GOT3 (cell line): Measurements from ENCODE around the gene ZNF829.

Source experiments
- DNase-seq: peaks from one replicate; lab custom pipeline; 2025; ENCODE audit warnings: mixed read lengths; lab: John Stamatoyannopoulos, UW

The ZNF829 gene

GRCh38 chr19:36915992-36916830, at the start of gene ZNF829, which contains the start of gene ZNF568:
ZNF829 (minus strand) TSS chr19:36916291; CDS start chr19:36915167, 1,124 bp downstream.
ZNF568 (plus strand) TSS chr19:36916332; CDS start chr19:36922771, 6,439 bp downstream.
- DNase-seq = peak; percentile 21

- no peak for DNase-seq
Measured at GRCh38 chr19:36963280-36963679, 47.2 kb upstream of the ZNF829 start.

DNA sequence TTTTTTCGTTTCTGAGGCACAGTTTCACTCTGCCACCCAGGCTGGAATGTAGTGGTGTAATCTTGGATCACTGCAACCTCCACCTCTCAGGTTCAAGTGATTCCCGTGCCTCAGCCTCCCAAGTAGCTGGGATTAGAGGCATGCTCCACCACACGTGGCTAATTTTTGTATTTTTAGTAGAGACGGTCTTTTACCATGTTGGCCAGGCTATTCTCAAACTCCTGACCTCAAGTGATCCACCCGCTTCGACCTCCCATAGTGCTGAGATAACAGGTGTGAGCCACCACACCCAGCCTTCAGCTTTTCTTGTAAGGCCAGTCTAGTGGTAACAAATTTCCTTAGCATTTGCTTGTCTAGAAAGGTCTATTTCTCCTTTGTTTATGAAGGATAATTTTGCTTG, 46.3 kb upstream of the ZNF829 start:
- no peak for DNase-seq

DNA sequence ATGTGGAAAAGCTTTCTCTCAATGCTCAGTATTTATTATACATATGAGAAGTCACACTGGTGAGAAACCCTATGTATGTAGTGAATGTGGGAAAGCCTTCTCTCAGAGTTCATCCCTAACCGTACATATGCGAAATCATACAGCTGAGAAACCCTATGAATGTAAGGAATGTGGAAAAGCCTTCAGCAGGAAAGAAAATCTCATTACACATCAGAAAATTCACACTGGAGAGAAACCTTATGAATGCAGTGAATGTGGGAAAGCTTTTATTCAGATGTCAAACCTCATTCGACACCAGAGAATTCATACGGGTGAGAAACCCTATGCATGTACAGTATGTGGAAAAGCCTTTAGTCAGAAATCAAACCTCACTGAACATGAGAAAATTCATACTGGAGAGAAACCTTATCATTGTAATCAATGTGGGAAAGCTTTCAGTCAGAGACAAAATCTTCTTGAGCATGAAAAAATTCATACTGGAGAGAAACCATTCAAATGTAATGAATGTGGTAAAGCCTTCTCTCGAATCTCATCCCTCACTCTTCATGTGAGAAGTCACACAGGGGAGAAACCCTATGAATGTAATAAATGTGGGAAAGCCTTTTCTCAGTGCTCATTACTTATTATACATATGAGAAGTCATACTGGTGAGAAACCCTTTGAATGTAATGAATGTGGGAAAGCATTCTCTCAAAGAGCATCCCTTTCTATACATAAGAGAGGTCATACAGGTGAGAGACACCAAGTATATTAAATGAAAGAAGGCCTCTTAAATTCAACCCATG, 34.4 kb upstream of the ZNF829 start:
- DNase-seq = no peak

DNA sequence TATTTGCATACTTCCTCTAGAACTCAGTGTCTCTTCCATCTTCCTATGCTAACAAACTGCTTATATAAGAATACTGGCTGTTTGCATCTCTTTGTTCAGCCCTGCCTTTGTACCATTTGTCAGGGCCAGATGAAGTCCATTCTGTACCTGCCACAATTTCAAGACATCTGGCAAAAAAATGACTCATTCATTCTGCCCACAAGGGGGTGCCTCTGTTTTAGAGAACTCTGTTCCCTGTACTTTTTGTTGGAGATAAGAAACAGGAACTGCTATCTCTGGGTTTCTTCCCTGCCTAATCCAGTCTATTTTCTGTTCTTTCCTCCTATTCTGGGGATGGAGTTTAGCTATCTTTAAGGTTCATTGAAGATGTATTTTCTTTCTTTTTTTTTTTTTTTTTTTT, 23.1 kb upstream of the ZNF829 start:
- no peak for DNase-seq

GRCh38 chr19:36931684-36932083, 15.6 kb upstream of the ZNF829 start:
- no peak for DNase-seq

DNA sequence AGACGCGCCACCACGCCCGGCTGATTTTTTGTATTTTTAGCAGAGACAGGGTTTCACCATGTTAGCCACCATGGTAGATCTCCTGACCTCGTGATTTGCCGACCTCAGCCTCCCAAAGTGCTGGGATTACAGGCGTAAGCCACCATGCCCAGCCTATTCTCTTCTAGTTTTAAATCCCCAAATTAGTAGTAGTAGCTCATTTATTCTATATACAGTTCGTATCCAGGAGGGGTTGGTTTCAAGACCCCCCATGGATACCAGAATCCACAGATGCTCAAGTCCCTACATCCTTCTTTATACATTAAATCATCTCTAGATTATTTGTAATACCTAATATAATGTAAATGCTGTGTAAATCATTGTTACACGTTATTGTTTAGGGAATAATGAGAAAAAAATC, 2.0 kb upstream of the ZNF829 start:
- no peak for DNase-seq

DNA sequence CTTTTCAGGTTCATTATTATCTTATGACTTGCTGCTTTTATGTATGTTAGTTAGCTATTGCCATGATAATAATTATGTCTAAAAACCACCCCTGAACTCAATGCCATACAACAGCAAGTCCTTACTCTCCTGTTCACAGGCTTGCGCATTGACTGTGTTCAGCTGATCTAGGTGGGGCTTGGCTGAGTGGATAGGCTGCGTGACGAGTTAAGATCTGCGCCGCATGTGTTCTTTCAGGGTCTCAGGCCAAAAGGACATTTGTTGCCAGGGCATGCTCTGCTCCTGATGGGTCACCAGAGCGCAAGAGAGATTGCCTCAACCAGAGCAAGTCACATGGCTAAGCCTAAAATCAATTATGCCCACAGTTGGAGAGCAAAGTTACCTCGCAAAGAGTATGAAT, 900 bp upstream of the ZNF829 start:
- no peak for DNase-seq

DNA sequence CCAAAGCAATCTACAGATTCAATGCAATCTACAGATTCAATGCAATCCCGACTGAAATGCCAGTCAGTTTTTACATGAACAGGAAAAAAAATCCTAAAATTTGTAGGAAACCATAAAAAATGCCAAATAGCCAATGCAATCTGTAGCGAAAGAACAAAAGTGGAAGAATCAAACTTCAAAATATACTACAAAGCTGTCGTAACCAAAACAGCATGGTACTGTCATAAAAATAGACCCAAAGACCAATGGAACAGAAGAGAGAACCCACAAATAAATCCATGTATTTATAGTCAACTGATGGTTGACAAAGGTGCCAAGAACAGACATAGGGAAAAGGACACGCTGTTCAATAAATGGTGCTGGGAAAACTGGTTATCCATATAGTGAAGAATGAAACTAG, 17.7 kb downstream of the ZNF829 start:
- DNase-seq = no peak

- no peak for DNase-seq
Measured at GRCh38 chr19:36894849-36895383, 21.2 kb downstream of the ZNF829 start.

GRCh38 chr19:36891768-36892357, 24.2 kb downstream of the ZNF829 start:
- DNase-seq = no peak

GRCh38 chr19:36876993-36877938, 38.8 kb downstream of the ZNF829 start:
- DNase-seq = no peak

- DNase-seq = no peak
Measured at GRCh38 chr19:36851898-36852297, 64.2 kb downstream of the ZNF829 start.

DNA sequence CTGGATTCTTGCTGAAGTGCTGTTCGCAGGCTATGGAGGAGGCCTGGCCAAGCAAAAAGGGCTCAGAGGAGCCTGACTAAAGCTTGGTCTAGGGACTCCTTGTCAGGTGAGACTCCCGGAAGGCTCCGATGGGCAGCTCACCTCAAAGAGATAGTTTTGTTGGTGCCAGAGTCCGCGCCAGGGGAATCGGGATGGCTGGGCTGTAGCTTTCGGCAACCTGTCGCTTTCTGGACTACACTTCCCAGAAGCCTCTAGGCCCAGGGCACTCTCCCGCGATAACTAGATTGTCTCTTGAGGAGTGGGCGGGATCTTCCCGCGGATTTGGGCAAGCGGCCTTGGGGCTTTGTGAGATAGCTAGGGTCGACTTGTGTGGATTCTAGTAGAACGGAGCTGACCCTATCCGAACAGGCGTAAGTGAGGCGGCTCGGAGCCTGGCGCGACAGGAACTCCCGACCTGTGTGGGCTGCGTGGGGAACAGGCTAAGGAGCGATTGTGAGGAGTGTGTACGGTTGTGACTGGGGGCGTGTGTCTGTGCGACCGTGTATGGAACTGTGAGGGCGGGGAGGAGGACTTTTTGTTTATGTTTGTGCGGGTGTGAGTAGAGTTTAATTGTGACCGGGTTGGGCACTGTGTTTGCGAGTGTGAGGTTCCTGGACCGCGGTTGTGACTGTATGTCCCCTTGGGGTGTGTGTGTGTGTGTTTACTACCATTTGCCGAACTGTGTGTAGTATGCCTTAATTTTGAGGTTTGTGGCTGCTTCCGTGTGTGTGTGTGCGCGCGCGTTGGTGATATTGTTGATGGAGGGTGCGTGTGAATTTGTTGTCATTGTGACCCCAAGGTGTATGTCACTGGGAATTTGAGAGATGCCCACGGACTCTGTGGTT, 65.3 kb downstream of the ZNF829 start, which contains the start of gene ZNF345:
ZNF345 (plus strand) TSS at position 318 of the 884 bp plus-strand sequence. CDS start 25,955 bp downstream, outside the sequence.
- DNase-seq = peak; percentile 25

- DNase-seq = peak; percentile 27
Measured at GRCh38 chr19:36849701-36850558, 66.2 kb downstream of the ZNF829 start.

GRCh38 chr19:36847968-36848367, 68.1 kb downstream of the ZNF829 start:
- no peak for DNase-seq

GRCh38 chr19:36838784-36839324, 77.2 kb downstream of the ZNF829 start:
- no peak for DNase-seq
